ENCODE measurements around the gene EML2.

DNA sequence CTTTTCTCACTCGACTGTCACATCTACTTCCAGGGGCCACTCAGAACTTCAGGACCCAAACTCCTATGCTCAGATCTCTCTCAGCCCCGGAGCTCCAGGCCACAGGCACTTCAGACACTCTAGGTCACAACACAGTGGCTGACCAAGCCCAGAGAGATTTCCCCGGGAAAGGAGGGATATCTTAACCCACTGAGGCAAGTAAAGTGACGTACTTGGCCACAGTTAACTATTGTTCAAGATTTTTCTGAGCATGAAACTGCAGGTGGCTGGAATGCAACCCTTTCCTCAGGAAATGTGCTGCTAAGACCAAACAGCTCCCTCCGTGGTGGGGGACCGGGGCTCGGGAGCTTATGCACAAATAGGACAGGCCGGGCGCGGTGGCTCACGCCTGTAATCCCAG, 78.5 kb downstream of the EML2 start:
- TF ChIP-seq SUZ12 (IDR thresholded peaks at IDR 0.05; ENCODE audit: extremely low read depth, insufficient read depth, insufficient read length), result no peak
- no peak for TF ChIP-seq YY1 (IDR thresholded peaks at IDR 0.05; ENCODE audit: insufficient read depth, insufficient read length)
